ENCODE results near the gene DISC1.

DNA sequence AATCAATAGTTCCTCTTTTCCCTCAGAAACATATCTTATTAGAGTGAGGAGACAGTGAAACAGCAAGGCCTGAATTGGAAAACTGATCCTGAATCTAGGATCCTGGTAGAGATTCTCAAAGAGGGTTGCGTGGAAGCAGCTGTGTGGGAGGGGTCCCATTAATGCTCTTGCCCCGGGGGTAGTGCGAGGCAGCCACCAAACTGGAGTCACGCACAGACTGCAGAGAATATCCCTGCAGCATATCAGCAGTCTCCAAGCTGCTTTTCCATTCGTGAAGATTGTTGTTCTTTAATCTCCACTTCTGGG lies 150.1 kb downstream of the DISC1 start:
- TF ChIP-seq, protein P1, sequence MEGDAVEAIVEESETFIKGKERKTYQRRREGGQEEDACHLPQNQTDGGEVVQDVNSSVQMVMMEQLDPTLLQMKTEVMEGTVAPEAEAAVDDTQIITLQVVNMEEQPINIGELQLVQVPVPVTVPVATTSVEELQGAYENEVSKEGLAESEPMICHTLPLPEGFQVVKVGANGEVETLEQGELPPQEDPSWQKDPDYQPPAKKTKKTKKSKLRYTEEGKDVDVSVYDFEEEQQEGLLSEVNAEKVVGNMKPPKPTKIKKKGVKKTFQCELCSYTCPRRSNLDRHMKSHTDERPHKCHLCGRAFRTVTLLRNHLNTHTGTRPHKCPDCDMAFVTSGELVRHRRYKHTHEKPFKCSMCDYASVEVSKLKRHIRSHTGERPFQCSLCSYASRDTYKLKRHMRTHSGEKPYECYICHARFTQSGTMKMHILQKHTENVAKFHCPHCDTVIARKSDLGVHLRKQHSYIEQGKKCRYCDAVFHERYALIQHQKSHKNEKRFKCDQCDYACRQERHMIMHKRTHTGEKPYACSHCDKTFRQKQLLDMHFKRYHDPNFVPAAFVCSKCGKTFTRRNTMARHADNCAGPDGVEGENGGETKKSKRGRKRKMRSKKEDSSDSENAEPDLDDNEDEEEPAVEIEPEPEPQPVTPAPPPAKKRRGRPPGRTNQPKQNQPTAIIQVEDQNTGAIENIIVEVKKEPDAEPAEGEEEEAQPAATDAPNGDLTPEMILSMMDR (IDR thresholded peaks at IDR 0.05; ENCODE audit: insufficient read depth, low read length, poor library complexity, severe bottlenecking), result no peak
- no peak for TF ChIP-seq EZH2phosphoT487 (conservative IDR thresholded peaks at IDR 0.05; ENCODE audit: low read length)
